OCI-M1 (cell line): ENCODE measurements around the gene EHD4.
A peak's percentile ranks its signal among the peaks of the same experiment; 100 is the strongest.

Experiments used
- DNase-seq: peaks from one replicate; lab custom pipeline; 2025; lab: John Stamatoyannopoulos, UW

The EHD4 gene

GRCh38 chr15:41972253-41973242, at the start of gene EHD4:
Gene EHD4, minus strand, starts transcription at chr15:41972557. Its CDS starts 63 bp downstream, at chr15:41972494.
- peak; percentile 99 for DNase-seq

DNA sequence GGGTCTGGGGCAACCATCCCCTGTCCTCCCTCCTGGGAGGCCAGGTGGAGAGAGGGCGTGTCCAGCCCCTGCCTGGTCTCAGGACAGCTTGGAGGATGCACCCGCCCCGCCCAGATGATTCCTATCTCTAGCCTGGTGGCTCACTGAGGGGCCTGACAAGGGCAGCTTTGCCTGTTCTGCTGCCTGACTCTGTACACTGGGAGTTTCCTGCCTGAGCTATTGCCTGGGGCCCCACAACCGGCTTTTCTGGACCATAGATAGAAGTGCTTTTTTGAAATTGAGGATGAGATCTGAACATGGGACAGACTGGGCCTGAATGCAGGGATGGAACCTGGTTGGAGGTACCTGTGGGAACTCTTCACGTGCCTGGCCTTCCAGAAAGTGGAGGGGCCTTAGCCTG, 49.2 kb upstream of the EHD4 start:
- no peak for DNase-seq

GRCh38 chr15:42020713-42021273, 48.4 kb upstream of the EHD4 start, which contains the start of gene PLA2G4E:
Gene PLA2G4E, minus strand, starts transcription at chr15:42021042. Its CDS starts 12 bp downstream, at chr15:42021030.
- DNase-seq: no peak

DNA sequence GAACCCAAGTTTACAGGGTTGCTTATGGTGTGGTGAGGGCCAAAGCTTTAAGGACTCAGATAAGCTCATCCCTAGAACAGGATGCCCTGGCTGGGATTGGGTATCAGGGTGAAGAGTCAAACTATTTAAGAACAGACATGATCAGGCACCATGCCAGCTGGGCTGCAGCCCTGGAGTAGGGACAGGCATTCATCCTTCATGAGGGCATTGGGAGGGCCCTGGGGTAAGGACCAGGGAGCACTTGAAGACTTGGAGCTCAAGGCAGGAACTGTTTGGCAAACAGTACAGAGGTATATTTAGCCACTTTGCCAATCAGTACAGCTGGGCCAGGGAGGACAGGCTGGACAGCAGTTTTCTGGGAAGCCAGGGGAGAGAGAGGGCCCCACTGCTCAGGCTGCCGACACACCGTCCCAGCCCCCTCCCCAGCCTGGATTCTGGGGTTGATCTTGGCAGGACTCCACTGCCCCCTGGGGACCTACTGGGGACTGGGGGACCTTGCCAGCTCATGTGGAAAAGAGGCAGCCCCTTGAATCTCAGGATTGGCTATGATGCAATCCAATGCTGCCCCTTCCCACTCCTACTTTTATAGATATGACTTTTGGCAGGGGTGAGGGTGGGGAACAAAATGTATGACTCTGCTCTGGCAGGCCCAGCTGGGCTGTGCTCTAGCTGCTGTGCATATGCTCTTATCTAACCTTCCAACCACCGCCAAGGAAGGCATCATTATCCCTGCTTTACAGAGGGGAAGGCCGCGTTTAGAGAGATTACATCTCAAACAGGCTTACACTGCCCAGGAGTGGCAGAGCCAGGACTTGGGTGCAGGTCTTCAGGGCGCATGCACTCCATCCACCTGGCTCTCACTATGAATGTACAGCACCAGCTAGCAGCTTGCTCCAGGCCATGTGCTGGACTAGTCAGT, 46.2 kb upstream of the EHD4 start:
- peak; percentile 24 for DNase-seq

DNA sequence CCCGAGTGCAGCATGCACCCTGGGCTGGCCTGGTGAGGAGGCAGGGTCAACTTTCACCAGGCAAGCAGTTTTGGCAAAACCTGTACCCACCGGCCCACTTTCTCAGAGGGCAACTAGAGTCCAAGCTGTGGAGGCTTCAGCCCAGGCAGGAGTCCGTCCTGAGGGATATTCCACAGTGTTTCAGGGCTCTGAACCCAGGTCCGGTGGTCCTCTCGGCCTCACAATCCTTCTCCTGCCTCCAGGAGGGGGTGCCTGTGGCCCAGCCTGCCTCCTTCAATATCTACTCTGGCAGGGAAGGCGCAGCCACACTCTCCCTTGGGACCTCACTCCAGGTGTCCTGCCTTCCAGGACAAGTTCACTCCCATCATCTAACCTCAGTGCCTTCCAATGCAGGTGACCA, 44.6 kb upstream of the EHD4 start:
- DNase-seq: no peak

GRCh38 chr15:42014406-42014805, 42.0 kb upstream of the EHD4 start:
- DNase-seq: no peak

DNA sequence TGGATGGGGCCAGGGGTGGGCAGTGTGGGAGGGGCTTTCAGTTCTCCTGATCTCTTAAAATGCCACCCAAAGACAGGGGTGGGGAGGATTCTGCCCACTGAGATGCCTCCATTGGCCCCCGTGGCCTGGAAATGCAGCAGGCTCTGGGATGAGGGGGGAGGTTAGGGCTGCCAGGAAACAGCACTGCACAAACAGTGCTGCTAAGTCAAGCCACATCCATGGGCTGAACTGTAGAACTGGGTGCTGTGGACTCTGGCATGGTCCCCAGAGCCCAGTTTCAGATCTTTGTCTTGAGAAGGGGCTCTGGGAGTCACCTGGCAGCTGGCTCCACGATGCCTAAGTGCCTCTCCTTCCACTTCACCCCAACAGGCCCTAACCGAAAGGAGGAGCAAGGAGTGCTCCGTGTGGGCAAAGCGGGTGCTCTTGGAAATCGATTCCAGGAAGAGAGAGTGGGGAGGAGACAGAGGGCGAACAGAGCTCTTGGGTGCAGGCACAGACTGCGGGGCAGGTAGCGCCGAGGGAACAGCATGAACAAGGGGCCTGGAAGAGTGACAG, 40.6 kb upstream of the EHD4 start:
- no peak for DNase-seq

DNA sequence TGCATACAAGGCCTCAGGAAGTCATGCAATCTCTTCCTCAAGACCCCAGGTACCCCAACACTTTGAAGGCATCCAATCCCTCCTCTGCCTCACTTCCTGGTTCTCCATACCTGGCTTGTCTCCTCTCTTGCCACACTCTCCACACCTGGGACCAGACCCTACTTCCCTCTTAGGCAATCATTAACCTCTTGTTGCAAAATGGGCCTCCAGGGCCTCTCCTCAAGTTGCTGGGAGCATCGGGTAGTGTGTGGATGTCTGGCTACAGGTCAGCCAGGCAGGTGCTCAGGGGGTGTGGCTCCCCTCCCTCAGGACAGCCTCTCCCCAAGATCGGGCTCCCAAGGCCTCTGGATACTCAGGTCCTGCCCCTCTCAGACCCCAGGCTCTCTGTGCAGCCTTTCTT, 39.9 kb upstream of the EHD4 start:
- DNase-seq: no peak

- no peak for DNase-seq
Measured at GRCh38 chr15:42011074-42011473, 38.7 kb upstream of the EHD4 start.

DNA sequence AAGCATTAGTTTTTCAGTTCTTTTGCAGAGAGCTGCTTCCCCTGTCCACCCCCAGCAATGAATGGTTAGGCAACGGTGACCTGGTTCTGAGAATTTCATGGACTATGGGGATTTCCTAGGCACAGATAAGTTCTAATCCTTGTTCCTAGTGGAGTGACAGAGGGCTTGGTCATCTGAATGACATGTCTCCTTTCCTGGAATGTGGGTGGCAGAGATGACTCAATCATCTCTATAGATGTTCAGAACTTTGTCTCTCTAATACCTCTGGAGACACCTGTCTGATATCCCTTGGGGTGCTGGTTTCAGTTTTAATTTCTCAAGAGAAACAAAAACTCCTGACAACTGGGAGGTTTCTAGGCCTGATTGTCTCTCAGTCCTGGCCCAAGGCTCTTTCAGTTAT, 38.1 kb upstream of the EHD4 start:
- DNase-seq: peak; percentile 28

DNA sequence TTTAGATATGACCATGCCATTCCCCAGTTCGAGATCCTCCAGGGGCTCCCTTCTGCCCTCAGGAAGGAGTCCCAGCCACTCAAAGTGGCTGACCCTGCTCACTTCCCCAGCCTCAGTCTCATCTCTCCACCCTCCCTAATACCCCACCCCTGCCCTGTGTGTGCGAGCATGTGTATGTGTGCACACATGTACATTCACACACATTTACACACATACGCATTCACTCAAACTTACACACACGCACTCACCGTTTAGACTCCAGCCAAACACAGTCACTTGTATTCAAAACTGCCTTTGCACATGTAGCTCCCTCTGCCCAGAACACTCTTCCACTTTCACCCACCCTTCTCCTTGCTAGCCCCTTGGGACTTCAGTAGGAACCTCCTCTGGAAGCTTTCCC, 37.1 kb upstream of the EHD4 start:
- DNase-seq: no peak

DNA sequence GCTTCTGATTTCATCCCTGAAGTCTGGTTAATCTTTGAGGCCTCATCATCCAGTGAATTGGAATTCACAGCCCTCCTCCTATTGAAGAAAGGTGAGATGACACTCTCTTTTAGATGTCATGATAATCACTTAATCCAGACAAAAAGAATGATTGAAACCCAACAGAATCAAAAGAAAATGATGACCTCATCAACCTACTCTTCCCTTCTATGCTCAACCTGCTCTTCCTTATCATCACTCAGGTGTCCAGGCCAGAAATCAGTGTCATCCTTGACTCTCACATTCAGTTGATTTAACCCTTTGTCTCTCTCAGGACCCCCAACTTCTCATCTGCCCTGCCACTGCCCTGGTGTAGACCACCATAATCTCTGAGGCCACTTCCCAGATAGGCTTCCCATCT, 36.7 kb upstream of the EHD4 start:
- DNase-seq: no peak

DNA sequence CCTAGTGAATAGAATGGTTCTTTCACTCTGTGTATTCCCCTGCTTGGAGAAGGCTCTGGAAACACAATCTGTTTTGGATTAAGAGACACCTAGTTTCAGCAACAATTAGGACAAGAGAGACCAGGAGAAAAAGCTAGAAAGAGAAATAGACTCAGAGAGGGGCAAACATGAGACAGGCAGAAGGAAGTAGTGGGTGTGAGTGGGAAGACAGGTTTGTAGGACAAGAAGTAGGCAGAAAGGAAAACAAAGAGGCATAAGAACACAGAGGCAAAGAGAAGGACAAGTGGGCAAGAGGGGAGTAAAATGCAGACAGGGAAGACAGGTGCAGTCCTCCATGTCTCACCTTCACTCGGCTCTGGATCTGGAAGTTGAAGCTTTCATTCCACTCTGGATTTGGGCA, 35.0 kb upstream of the EHD4 start:
- DNase-seq: no peak

- DNase-seq: no peak
Measured at GRCh38 chr15:42002333-42002732, 30.0 kb upstream of the EHD4 start.

- DNase-seq: no peak
Measured at GRCh38 chr15:42001236-42001635, 28.9 kb upstream of the EHD4 start.

DNA sequence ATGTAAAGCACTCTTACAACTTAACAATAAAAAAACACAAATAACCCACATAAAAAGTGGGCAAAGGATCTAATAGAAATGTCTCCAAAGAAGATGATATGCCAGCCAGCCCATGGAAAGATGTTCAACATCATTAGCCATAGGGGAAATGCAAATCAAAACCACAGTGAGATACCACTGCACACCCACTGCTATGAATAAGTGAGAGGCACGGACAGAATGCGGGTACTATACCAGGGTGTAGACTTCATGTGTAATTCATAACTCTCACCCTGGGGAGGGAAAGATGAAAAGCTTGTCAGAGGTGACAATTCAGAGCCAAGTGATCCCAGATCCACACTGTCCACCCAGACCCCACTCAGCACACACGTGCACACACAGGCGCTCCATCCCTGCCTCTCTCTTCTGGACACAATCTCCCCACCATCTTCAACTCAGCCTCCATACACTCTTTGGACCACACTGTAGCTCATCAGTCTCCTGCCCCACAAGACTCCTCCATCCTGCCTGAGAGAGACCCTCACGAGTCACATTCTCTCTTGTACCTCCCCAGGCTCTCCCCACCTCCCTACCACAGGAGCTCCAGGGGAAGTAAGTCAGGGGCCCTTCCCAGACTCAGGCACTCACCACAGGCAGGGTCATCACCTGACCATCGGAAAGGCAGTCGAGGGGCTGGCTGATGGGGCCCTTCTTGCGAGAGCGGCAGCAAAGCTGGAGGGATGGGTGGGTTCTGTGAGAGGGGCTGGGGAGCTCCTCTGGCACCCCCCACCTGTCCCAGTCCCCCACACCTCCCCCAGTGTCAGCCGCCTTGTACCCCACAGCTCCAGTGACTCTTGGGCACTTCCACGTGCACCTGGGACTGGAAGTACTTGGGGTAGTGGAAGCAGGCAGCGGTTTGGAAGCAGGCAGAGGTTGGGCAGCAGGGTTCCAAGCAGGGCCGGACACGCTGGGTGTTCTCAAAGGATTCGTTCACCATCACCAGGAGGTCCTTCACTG, 27.2 kb upstream of the EHD4 start:
- no peak for DNase-seq

DNA sequence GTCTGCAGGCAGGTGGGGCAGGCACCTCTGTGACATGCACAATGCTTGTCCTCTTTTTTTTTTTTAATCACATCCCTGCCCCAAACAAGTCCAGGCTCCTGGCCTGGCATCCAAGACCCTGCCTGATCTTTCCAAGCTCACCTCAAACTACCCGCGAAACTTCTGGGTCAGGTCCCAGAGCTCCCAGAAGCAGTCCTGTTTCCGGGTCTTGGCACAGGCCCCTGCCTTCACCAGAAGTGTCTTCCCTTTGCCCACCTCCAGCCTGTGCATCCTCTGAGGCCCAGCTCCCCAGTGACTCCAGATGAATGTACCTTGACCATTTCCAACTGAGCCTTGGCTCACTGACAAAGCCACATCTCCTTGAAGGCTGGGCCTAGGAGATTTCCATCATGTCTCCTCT, 25.5 kb upstream of the EHD4 start:
- no peak for DNase-seq

DNA sequence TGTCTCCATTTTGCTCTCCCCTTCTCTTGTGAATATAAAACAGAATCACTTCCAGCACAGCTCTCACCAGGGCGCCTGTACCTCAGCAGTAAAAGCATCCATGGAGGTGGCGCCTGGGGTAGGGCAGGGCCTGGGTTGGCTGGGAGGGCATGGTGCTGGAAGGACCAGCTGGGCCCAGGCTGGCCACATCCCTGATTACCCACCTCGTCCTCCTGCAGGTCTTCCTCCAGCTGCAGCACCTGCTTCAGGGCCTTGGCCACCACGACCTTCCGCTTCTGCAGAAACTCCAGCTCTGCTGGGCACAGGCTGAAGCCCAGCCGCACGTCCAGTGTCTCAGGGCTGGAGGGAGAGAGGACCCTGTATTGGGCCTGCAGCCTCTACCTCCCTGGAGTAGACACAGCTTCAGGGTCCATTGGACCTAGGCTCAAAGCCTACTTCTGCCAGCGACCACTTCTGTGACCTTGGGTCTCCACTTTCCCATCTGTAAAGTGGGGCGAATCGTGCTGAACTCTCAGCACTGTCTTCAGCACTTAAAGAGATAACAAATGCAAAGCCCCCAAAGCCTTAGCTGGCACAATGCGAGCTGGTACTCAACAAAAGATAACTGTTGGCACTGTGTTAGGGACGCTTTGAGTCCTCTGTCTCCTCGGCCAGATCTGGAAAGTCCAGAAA, 24.7 kb upstream of the EHD4 start:
- no peak for DNase-seq

DNA sequence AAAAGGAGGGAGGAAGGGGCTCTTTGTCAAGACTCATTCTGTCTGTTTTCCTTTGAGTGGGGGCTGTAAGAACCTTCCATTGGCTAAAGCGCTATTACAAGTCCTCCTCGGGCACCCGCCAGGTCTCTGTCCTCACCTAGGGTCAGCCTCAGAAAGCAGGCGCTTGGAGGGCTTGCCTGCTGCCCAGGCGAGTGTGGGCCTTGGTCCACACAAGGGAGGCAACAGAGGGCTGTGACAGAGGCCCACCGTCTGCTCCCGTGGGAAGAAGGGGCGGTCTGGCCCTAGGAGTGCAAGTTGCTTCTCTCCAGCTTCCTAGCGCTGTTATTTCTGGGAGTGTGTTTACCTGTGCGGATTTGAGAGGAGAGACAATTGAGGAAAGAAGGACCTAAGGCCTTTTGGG, 24.0 kb upstream of the EHD4 start:
- DNase-seq: no peak

- no peak for DNase-seq
Measured at GRCh38 chr15:41995476-41995855, 23.1 kb upstream of the EHD4 start.
